MG63 (cell line): ENCODE measurements around the gene ZEB2. TPM values are rescaled to one million over a fixed set of nuclear protein-coding genes. Genes with fewer than 3 reads are reported as not detected.

Experiments used
- DNase-seq: peaks from one replicate; pipeline ENCODE4 v3.0.0-alpha.2; 2020
- H3K27me3 ChIP-seq: fragments of 250-450 bp; sonication (Bioruptor Pico); 2 replicates; pipeline ENCODE4 v1.5.1; 2020; ENCODE audit warnings: mild to moderate bottlenecking, moderate library complexity
- H3K36me3 ChIP-seq: fragments of 250-450 bp; sonication (Bioruptor Pico); 2 replicates; pipeline ENCODE4 v1.5.1; 2020; ENCODE audit warnings: mild to moderate bottlenecking, moderate library complexity
- H3K4me3 ChIP-seq: fragments of 250-450 bp; sonication (Bioruptor Pico); 2 replicates; pipeline ENCODE4 v1.5.1; 2020; ENCODE audit warnings: mild to moderate bottlenecking, moderate library complexity
- H3K9me3 ChIP-seq: fragments of 250-450 bp; sonication (Bioruptor Pico); 2 replicates; pipeline ENCODE4 v1.5.1; 2020; ENCODE audit warnings: mild to moderate bottlenecking, moderate library complexity
- total RNA-seq: library from RNA; depleted of rRNA; stranded (reverse); fragments of >200 nt; shearing (Covaris generic); gene quantifications from 2 replicates; pipeline ENCODE4 v1.2.3, GENCODE V29; 2014; ENCODE audit warnings: low replicate concordance

The ZEB2 gene
- total RNA-seq, 1 experiment from 2014 or later = 13.3 TPM

DNA sequence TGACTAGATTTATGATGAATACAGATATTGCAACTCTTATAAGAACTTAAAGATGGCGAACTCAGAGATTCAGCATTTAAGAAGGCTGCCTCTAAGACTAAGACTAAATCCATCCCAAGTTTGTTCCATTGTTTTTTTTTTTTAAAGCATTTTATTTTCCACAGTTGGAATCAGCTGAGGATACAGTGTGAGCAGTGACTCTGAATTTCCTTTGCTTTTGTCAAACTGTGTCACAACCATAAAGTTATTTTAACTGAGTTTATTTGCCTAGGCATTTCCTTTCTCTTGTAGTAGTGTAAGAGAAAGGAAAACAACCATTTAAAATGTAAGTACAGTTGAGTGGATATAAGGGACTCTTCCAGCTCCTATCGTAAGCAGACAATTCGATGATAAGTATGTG, 63.9 kb downstream of the ZEB2 start:
- Histone ChIP-seq H3K36me3 (peaks cover 6% of the 10 kb centered on the region; the same call in 1 of the 2 replicates), H3K9me3 (no peaks in the 10 kb centered on the region), H3K27me3 (no peaks in the 10 kb centered on the region), H3K4me3 (no peak overlapping the region)
- DNase-seq = no peak

DNA sequence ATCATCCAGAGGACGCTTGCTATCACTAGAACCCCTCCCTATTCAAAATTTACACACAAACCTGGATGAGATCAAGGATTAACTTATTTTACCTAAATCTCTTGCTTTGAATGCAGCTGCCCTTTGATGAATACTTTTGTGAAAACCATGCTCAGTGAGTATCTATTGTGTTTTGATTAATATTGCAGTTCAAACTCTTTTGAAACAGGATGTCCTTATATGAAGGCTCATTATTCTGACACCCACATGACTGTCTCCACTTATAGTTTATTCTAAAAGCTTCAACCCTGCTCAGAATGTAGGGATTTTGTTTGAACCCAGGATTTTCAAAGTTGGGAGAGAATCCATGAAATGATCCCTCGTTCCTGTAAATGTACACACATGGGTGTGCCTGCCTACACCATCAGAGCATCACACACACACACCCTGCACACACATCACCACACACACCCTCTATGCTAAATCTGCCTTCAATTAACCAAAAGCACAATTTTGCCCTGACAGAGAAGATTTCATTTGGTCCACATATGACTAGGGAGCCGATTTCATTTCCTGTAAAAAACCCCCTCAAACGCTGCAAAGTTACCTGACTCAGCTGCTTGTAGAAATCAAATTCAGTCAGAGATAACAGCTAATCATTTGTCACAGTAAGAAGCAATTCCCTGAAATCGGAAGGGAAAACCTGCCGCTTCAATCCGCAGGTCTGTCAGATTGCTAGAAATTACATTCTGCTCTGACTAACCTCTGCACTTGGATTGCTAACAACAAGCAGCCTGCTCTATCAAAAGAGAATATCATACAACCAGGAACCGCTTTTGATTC, 65.2 kb downstream of the ZEB2 start:
- Histone ChIP-seq H3K36me3 (peaks cover 6% of the 10 kb centered on the region), H3K4me3 (no peak overlapping the region), H3K9me3 (no peaks in the 10 kb centered on the region), H3K27me3 (no peaks in the 10 kb centered on the region)
- DNase-seq = no peak

DNA sequence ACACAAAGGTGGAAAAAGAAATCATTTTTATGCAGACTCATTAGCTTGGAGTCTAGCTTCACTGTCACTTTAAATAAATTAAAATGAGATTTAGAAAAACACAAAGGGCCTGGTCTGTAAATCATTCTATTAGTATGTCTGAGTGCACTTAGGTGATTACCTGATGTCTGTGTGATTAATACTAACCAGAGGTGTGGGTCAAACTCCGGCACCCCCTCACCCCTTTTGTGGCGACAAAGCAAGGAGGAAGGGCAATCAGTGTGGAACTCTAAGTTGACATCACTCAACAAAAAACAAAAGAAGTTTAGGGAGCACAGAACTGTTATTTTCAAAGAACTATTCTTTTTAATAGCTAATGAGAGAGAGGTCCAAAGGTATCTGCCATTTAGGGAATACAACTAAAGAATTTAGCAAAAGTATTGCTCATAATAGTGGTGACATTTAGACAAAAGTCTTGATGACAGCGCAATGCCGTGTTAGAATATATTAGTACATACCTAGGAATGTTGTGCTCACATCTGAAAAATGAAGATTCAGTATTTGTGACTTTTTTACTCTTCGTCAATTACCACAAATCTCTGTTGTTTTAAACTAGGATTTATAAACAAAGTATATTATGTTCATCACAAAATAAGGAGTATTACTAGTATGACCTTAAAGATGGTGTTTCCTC, 66.3 kb downstream of the ZEB2 start:
- Histone ChIP-seq H3K9me3 (no peaks in the 10 kb centered on the region), H3K27me3 (no peaks in the 10 kb centered on the region), H3K36me3 (peaks cover 6% of the 10 kb centered on the region), H3K4me3 (no peak overlapping the region)
- no peak for DNase-seq

DNA sequence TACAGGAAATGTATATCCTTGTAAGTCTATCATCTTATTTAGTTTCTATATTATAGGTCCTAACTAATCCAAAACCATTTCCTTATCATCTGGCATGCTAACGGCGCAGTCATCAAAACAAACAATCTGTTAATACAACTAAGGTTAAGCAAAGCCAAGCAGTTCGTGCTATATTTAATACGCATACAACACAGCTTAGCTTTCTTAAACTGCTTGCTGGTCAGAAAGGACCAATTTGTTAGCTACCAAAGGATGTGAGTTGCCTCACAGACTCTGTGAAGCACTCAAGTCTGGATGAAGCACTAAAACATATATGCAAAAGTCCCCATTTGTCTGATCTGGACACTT, 67.0 kb downstream of the ZEB2 start:
- H3K9me3 ChIP-seq = no peaks in the 10 kb centered on the region
- H3K4me3 ChIP-seq = no peak overlapping the region
- DNase-seq = no peak
- peaks cover 6% of the 10 kb centered on the region for H3K36me3 ChIP-seq
- no peaks in the 10 kb centered on the region for H3K27me3 ChIP-seq

DNA sequence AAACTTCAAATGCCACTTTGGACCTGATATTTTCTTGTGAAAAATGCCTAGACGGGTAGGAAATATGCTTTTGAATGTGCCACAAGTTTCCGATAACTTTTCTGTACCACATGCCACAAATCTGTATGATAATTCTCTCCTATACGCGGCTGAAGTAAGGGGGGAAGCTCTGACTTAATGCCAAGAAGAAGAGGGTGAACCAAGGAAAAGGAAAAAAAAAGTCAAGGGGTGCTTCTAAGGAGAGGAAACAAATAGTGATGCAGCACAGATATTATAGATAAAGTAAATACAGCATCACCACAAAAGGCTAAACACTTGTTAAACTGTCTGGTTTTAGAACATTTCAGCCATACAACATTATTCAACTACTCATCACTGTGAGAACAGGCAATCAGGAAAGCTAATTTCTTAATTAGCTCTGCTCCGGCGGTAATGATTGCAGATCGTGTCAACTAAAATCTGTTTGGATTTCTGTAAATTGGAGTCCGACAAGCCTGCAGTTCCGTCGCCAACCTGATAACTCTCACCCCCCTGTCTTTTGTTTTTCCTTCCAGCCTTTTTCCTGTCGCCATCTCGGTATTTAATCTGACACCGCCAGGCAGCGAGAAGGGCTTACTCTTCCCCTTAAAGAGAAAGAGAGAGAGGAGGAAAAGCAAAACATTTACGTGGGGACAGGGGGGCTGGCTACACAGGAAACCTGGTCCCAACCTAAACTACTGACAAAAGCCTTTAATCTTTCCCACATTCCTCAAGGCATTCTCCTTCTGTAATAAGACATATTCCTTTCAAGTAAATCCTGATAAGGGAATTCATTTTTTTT, 67.5 kb downstream of the ZEB2 start:
- DNase-seq = no peak
- Histone ChIP-seq H3K4me3 (no peak overlapping the region), H3K36me3 (peaks cover 6% of the 10 kb centered on the region), H3K27me3 (no peaks in the 10 kb centered on the region), H3K9me3 (no peaks in the 10 kb centered on the region)

DNA sequence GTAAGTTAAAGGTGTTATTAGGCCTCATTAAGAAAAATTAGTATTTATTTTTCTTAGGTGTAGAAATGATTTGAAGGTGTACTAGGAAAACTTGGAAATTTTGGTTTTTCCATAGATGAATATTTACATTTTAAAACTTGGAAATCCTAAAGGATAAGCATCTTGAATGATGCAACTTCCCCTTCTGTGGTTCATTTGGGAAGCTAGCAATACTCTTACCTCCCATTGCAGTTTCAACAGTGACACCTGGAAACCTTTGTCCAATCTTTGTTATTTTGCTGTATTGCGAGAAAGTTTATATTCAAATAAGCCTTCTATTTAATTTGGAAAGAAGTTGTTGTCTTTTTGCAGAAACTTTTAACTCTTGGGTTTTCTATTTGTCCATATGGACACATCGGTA, 68.5 kb downstream of the ZEB2 start:
- H3K4me3 ChIP-seq = no peak overlapping the region
- DNase-seq = no peak
- peaks cover 6% of the 10 kb centered on the region for H3K36me3 ChIP-seq
- H3K27me3 ChIP-seq = no peaks in the 10 kb centered on the region
- no peaks in the 10 kb centered on the region for H3K9me3 ChIP-seq

DNA sequence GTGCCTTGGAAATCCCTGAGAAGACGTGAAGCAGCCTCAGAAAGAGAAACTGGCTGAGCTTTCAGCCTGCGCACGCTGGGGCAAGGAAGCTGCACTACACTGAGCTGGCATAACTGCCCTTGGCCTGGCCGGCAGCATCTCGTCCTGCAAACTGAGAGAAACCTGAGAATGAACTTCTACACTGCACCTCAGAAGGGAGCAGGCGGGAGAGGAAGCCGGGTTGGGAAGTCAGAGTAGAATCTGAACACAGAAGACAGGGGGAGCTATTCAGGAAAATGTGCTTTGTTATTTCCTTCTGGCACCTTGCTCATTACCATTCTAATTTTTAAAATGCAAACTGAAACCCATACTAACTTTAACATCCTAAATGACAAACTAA, 70.9 kb downstream of the ZEB2 start:
- no peak overlapping the region for H3K4me3 ChIP-seq
- no peak for DNase-seq
- H3K36me3 ChIP-seq = peaks cover 4% of the 10 kb centered on the region
- 0 out of 2 replicates have a peak, but pooled peaks cover 3% of the 10 kb centered on the region for H3K9me3 ChIP-seq
- no peaks in the 10 kb centered on the region for H3K27me3 ChIP-seq

DNA sequence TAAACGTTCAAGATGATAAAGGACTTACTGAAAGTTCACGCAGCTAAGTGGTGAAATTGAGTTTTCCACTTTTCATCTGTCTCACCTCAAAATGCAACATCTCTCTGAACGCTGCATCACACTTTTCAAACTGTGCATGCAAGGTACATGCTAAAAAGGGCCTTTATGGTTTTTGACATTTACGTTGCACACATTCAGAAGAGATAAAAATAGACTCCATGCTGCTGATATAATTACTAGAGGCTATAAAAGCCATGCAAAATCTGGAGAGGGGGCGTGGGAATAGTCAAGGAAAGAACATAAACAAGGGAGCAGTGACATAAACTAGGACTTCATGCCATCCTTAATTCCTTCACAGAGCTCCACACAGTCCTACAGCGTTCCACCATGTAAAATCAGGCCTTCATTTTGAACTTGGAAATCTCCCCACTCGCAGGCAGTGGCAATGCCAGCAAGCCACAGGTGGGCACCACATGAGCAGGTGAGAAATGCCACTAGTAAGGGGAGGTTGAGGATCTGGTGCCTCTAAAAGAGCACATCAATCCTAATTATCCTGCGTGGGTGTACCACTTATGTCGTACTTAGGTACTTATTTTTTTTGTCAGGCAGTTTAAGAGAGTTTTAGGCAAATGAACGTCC, 71.4 kb downstream of the ZEB2 start:
- Histone ChIP-seq H3K36me3 (no peaks in the 10 kb centered on the region; the same call in none of the 2 replicates), H3K4me3 (no peak overlapping the region), H3K27me3 (no peaks in the 10 kb centered on the region), H3K9me3 (0 out of 2 replicates have a peak, but pooled peaks cover 3% of the 10 kb centered on the region)
- no peak for DNase-seq

DNA sequence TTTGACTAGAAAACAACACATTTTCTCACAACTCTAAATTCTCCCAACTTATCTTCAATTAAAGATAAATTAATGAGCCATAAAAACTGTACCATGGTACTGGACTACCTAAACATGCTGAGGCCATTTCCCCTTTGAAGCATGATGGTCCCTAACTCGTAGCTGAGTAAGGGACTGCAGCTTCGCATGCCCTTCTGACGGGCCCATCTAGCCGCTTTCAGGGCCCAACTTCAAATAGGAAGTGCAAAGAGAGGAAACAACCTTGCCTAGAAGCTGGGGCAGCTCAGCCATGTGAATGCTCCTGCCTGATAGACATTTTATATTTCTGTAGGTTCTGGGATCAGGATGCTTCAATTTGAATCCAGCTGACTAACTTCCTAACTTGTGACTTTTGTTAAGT, 72.4 kb downstream of the ZEB2 start:
- no peak overlapping the region for H3K4me3 ChIP-seq
- H3K27me3 ChIP-seq = no peaks in the 10 kb centered on the region
- DNase-seq = no peak
- 0 out of 2 replicates have a peak, but pooled peaks cover 3% of the 10 kb centered on the region for H3K9me3 ChIP-seq
- H3K36me3 ChIP-seq = no peaks in the 10 kb centered on the region; the same call in none of the 2 replicates

DNA sequence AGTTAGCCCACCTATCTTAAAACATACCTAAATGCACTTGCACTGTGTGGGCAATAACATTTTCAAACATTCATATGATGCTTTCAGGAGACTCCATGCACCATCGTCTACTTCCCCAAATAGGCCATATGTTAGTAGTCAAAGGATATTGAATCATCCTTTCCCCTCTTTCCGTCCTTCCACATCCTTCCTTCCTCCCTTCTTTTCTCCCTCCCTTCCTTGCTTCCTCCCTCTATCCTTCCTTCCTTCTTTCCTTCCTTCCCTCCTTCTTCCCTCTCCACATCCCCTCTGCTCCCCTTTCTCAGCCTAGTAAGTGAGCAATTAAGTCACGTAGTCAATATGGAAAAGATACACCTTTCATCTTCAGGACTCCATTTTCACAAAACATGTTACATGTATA, 73.8 kb downstream of the ZEB2 start:
- DNase-seq = no peak
- Histone ChIP-seq H3K9me3 (0 out of 2 replicates have a peak, but pooled peaks cover 3% of the 10 kb centered on the region), H3K27me3 (no peaks in the 10 kb centered on the region), H3K36me3 (no peaks in the 10 kb centered on the region; the same call in none of the 2 replicates), H3K4me3 (no peak overlapping the region)

DNA sequence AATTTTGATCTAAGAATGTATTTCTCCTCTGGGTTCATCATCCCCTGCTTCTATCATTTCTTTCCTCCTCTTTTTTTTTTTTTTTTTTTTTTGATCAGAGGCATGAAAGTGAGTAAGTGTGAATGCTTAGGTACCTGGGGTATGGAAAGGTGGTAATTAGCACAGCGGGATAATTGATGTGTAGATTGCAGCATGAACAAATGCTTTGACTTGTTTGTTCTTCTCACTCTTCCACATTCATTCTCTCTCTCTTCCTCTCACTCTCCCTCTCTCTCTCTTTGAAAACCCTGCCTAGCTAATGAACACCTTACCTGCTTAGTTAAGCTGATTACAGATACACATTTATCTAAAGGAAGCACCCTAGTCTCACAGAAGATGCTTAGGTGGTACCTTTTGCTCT, 74.7 kb downstream of the ZEB2 start:
- H3K27me3 ChIP-seq = no peaks in the 10 kb centered on the region
- H3K9me3 ChIP-seq = 0 out of 2 replicates have a peak, but pooled peaks cover 3% of the 10 kb centered on the region
- no peaks in the 10 kb centered on the region; the same call in none of the 2 replicates for H3K36me3 ChIP-seq
- no peak overlapping the region for H3K4me3 ChIP-seq
- no peak for DNase-seq

DNA sequence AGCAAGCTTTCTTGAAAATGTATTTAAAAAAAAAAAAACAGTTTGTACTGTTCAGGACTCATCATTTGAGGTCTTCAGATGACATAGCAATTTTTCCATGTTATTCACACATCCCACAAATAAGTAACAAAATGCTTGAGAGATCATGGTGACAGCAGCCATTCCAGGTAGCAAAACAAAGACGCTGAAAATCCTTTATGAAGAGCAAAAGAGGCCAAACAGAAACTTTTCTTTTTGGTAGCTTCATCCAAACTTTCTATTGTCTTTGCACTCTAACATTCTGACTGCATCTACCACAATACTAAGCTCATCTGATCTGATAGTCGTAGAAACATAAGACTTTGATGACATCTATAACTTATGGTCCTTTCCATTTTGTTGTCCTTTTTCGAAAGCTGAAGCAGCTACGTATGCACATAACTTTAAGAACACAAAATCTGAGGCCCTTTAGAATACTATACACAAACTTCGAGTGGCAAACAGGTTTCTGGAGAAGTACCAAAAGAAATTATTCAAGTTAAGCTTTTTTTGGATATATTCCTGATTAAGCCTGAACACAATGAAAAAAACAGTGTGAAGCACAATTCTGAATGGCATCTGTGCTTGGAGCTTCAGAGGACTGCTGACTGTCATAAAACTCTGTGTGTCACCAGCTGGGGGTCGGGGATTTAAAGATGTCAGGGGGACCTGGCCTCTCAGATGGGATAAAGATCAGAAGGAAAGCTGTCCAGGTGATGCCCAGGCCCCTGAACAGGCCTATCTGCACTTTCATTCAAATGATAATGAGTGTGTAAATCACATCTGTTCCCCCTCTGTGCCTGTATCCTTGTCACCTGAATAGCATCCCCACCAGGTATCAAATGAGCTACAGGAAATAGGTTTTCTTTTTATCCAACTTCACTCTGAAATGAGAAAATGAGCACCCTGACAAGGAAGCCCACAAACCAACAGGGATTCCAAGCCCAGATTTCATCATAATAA, 75.8 kb downstream of the ZEB2 start:
- Histone ChIP-seq H3K9me3 (0 out of 2 replicates have a peak, but pooled peaks cover 3% of the 10 kb centered on the region), H3K36me3 (no peaks in the 10 kb centered on the region; the same call in 1 of the 2 replicates), H3K27me3 (no peaks in the 10 kb centered on the region), H3K4me3 (no peak overlapping the region)
- no peak for DNase-seq

DNA sequence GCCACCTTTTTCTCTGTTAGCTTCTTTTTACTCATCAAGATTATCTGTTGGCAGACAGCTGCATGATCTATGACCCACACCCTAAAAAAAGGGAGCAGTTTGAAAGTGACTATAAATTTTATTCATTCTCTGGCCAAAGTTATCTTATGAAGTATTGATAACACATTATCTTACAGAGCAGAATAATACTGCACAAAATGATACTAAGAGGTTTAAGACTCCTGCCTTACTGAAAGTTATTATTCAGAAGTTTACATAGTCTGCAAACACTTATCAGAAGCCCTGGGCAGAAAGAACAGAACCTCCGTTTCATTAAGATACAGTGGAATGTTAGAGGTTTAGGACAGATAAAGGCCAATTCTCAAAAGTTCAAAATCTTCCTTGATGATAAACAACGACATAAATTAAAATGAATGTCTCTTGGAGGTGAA, 78.2 kb downstream of the ZEB2 start:
- H3K9me3 ChIP-seq = peaks cover 3% of the 10 kb centered on the region; the same call in 1 of the 2 replicates
- peaks cover 4% of the 10 kb centered on the region; the same call in 1 of the 2 replicates for H3K36me3 ChIP-seq
- H3K27me3 ChIP-seq = no peaks in the 10 kb centered on the region
- H3K4me3 ChIP-seq = no peak overlapping the region
- DNase-seq = no peak

DNA sequence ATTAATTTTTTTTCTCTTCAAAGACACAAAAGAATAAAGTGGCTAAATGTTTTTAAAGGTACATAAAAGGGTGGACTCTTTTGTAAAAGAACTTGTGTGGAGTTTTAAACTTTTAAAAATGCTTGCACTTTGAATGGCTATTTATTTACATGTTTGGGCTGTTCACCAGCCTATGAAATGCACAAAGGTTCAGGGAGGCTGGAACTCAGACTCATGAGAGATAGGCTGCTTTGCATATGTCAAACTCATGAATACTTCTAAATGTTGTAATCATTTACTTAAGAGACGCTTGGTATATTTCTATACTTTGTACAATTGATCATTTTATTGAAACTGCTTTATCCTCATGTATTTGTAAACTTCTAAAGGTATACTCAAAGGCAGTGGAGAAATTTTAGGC, 79.9 kb downstream of the ZEB2 start:
- DNase-seq = no peak
- Histone ChIP-seq H3K27me3 (no peaks in the 10 kb centered on the region), H3K36me3 (peaks cover 15% of the 10 kb centered on the region)

DNA sequence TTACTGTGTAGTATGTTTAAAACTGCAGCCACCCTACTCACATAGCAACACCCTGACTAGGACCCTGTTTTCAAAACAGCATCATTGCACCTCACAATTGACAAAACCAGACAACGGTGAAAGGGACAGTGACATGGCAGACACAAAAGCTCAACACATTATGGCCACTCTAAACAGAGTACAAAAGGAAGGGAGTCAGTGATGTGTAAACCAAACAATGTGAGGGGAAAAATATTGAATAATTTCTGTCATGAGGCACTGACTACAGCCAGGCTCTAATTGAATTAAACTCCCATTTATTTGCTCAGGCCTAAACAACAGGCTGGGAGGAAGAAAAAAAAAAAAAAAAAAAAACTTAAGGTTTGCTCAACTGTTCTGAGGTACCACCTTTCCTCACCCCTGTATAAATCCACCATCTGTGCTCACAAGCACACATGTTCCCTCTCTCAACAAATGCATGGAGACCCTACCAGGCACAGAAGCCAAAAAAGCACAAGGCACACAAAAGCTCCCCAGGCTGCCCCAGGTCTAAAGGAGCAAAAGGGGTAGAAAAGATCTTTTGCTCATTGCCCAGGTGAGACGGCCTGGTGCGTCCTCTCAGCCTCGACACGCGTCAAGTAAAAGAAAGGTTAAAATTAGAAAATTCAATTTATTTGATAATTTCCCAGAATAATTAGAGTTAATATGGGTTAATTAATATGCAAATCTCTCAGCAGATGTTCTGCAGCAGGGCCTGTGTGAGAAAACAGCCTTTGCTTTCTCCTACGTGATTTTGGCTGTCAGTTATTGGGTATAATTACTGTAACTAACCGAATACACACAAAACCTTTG, 80.9 kb downstream of the ZEB2 start:
- H3K9me3 ChIP-seq = no peaks in the 10 kb centered on the region; the same call in 1 of the 2 replicates

More for the DNA sequence above, 79.9 kb downstream of the ZEB2 start:
- Histone ChIP-seq H3K9me3 (no peaks in the 10 kb centered on the region; the same call in 1 of the 2 replicates), H3K4me3 (no peak overlapping the region)

More for the DNA sequence above, 80.9 kb downstream of the ZEB2 start:
- Histone ChIP-seq H3K27me3 (no peaks in the 10 kb centered on the region), H3K36me3 (peaks cover 22% of the 10 kb centered on the region), H3K4me3 (no peak overlapping the region)
- DNase-seq = no peak
